Spleen (tissue), 11 donors: ENCODE data around the gene TMCC3. TPM values are rescaled to one million over a fixed set of nuclear protein-coding genes. Genes with fewer than 3 reads are reported as not detected.

Experiments used
- DNase-seq: peaks from one replicate; pipeline ENCODE4 v3.0.0-alpha.2; 2020
- H3K27ac ChIP-seq, 8 donors: fragments of 200-600 bp; sonication (generic) in 7 of 8; 1 replicate in 4 of 8; 2 replicates in 4 of 8; pipeline versions ENCODE4 v1.5.0 to v1.8.0; 2016 to 2021; ENCODE audit warnings: inconsistent platforms in 4 of 8, mild to moderate bottlenecking in 4 of 8, moderate library complexity in 1 of 8
- H3K27me3 ChIP-seq, 7 donors: fragments of 200-600 bp; sonication (generic) in 6 of 7; replicated peaks in 1 of 7; 1 replicate in 4 of 7; 2 replicates in 3 of 7; pipeline versions ENCODE4 v1.5.0 to v1.8.0; 2016 to 2021; ENCODE audit warnings: inconsistent platforms in 3 of 7, mild to moderate bottlenecking in 1 of 7
- H3K36me3 ChIP-seq, 6 donors: fragments of 200-600 bp; sonication (generic) in 5 of 6; 1 replicate in 4 of 6; 2 replicates in 2 of 6; pipeline versions ENCODE4 v1.5.0 to v1.8.0; 2016 to 2021; ENCODE audit warnings: inconsistent platforms in 2 of 6
- H3K4me1 ChIP-seq, 6 donors: fragments of 200-600 bp; sonication (generic) in 5 of 6; 1 replicate in 3 of 6; 2 replicates in 3 of 6; pipeline versions ENCODE4 v1.5.0 to v1.8.0; 2016 to 2021; ENCODE audit warnings: inconsistent platforms in 3 of 6
- H3K4me3 ChIP-seq, 8 donors: fragments of 200-600 bp; sonication (generic) in 7 of 8; 1 replicate in 4 of 8; 2 replicates in 4 of 8; pipeline versions ENCODE4 v1.5.0 to v1.8.0; 2016 to 2021; ENCODE audit warnings: inconsistent platforms in 4 of 8, mild to moderate bottlenecking in 4 of 8, moderate library complexity in 2 of 8
- H3K9me3 ChIP-seq, 8 donors: fragments of 200-600 bp; sonication (generic) in 7 of 8; 1 replicate in 4 of 8; 2 replicates in 4 of 8; pipeline versions ENCODE4 v1.5.0 to v1.8.0; 2016 to 2021; ENCODE audit warnings: inconsistent platforms in 4 of 8
- POLR2A ChIP-seq, 3 donors: fragments of 450-650 bp; IDR thresholded peaks; one replicate each; pipeline ENCODE4 v1.5.1; 2017; ENCODE audit warnings: antibody characterized with exemption in 3 of 3, mild to moderate bottlenecking in 1 of 3
- POLR2AphosphoS5 ChIP-seq, 3 donors: sonication (generic); formaldehyde crosslinking; IDR thresholded peaks; one replicate each; pipeline ENCODE4 v1.5.1; 2017; ENCODE audit warnings: antibody characterized with exemption in 3 of 3
- WGBS, 5 donors: extraction: QIAGEN DNeasy Blood & Tissue Kit in 3 of 5; methylation state at CpG; one replicate each; pipeline versions ENCODE4 v1.1.5 to v1.1.7; 2013 to 2018; 5-methylcytosine and 5-hydroxymethylcytosine counted together
- intact Hi-C: fragments of 100-400 bp; cut with DNase I; formaldehyde crosslinking; loops from one replicate; pipeline ENCODE4 v1.15.0; 2023; ENCODE audit warnings: low total_unique reads
- polyA plus RNA-seq, 3 donors: library from polyadenylated mRNA; stranded (reverse); fragments of 200-250 nt; gene quantifications; one replicate each; pipeline ENCODE4 v1.2.1, GENCODE V29; 2013
- total RNA-seq, 7 donors: library from RNA; depleted of rRNA in 3 of 7; stranded (reverse); fragments of >200 nt in 3 of 7; fragmentation: NEBNext Ultra II Directional in 4 of 7; extraction: Animal tissue kit (Norgen Biotek cat#: 25700) in 4 of 7; gene quantifications; one replicate each; pipeline versions ENCODE4 v1.1.0 to v1.2.1, GENCODE V29; 2016 to 2021
- TF ChIP-seq, protein P1 (sequence below), 11 experiments: fragments of 200-600 bp in 7 of 11; fragments of 450-650 bp in 4 of 11; sonication (generic) in 4 of 11; IDR thresholded peaks in 8 of 11; conservative IDR thresholded peaks in 3 of 11; 1 replicate in 7 of 11; 2 replicates in 4 of 11; pipeline versions ENCODE4 v1.4.0 to v1.8.0; 2016 to 2021; ENCODE audit warnings: antibody characterized with exemption in 11 of 11, inconsistent platforms in 4 of 11, mild to moderate bottlenecking in 1 of 11
- donor health status: healthy with polysubstance abuse.
- donor health status: DM: no; HTN: no; CAD: no; lungs with moderate emphysema.
- donor health status: DM: no; HTN: no; CAD: no.
- donor health status: Bipolar disorder and iron deficiency.
- donor health status: healthy.
- donor health status: DM: no; HTN: no; CAD: no.
- donor health status: DM: yes; HTN: yes; CAD: no.

Gene TMCC3
- total and polyA plus RNA-seq, 10 donors = 2.9 to 41.3 (median 27.7) TPM

DNA sequence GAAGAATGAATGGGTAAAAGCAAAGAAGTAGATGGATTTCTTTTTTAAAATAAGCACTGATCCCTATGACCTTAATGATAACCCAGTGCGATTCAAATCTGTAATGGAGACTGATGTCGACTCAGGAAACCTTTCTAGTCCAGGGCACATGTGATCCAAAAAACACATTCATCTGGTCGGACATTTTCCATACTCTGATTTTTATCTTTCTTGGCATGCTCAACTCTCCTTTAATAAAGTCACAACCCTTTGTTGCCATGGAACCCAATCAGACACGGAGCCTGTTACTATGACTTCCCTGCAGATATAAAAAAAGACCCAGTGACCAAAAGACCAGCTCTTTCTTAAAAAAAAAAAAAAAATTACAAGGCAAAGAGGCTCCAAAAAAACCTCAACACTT, 27.9 kb downstream of the TMCC3 start:
- Histone ChIP-seq H3K4me1 (peaks cover 6 to 29% (median 22%) of the 10 kb centered on the region in 6 donors), H3K4me3 (peak overlapping the region in 2 of 8 donors; percentile 22 to 50), H3K27me3 (no peaks in the 10 kb centered on the region), H3K36me3 (no peaks in the 10 kb centered on the region), H3K9me3 (peaks cover 0 to 6% (median 0%) of the 10 kb centered on the region in 8 donors), H3K27ac (peak overlapping the region in 5 of 8 donors; percentile 10 to 65 (median 50))
- 49 to 75% (median 66%) methylated on average over 4 of the region's 4 CpGs for WGBS, 5 donors
- no peak for DNase-seq
- intact Hi-C loops = no loop called here
- TF ChIP-seq, protein P1, sequence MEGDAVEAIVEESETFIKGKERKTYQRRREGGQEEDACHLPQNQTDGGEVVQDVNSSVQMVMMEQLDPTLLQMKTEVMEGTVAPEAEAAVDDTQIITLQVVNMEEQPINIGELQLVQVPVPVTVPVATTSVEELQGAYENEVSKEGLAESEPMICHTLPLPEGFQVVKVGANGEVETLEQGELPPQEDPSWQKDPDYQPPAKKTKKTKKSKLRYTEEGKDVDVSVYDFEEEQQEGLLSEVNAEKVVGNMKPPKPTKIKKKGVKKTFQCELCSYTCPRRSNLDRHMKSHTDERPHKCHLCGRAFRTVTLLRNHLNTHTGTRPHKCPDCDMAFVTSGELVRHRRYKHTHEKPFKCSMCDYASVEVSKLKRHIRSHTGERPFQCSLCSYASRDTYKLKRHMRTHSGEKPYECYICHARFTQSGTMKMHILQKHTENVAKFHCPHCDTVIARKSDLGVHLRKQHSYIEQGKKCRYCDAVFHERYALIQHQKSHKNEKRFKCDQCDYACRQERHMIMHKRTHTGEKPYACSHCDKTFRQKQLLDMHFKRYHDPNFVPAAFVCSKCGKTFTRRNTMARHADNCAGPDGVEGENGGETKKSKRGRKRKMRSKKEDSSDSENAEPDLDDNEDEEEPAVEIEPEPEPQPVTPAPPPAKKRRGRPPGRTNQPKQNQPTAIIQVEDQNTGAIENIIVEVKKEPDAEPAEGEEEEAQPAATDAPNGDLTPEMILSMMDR (IDR thresholded peaks at IDR 0.05 in 8 of 11, conservative IDR thresholded peaks at IDR 0.05 in 3 of 11) = no peak
- TF ChIP-seq POLR2AphosphoS5 (IDR thresholded peaks at IDR 0.05) (no peak), POLR2A (IDR thresholded peaks at IDR 0.05) (no peak)

DNA sequence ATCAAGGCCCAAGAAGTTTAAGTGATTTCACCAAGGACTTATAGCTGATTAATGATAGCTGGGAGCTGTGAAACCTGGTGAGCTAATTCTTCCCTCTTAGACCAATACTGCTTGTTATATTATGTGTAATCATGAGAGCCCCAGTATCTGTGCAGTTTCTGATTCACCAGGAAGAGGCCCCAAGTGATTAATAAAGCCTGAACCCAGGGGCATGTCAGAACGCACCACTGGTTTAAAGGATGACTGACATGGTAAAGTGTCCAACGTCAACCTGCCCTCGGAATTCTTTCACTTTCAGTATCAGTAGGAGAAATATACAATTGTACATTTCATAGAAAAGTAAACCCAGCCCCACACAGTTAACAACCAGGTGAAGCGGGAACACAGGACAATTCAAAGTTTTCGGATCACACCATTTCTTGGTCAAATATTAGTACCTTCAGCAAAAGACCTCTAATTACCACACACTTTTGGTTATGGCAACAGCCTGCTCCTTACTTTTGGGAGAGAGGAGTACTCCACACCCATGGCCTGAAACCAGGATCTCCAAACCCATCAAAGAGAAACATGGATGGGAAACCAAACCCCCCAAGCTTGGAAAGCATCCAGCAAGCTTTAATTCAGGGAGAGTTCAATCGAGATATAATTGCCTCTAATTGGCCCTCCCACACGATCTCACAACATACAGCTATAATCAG, 28.5 kb downstream of the TMCC3 start:
- no peaks in the 10 kb centered on the region for H3K36me3 ChIP-seq
- H3K9me3 ChIP-seq = peaks cover 0 to 6% (median 0%) of the 10 kb centered on the region in 8 donors
- intact Hi-C loops = no loop called here
- TF ChIP-seq POLR2A (IDR thresholded peaks at IDR 0.05) = no peak
- TF ChIP-seq, protein P1 (IDR thresholded peaks at IDR 0.05 in 8 of 11, conservative IDR thresholded peaks at IDR 0.05 in 3 of 11) = no peak
- WGBS, 5 donors = 38 to 48% (median 47%) methylated on average over 7 of the region's 7 CpGs
- peak overlapping the region in 5 of 8 donors; percentile 10 to 65 (median 50) for H3K27ac ChIP-seq
- peaks cover 6 to 36% (median 22%) of the 10 kb centered on the region in 6 donors for H3K4me1 ChIP-seq
- no peaks in the 10 kb centered on the region for H3K27me3 ChIP-seq
- peak overlapping the region in 2 of 8 donors; percentile 22 to 50 for H3K4me3 ChIP-seq
- DNase-seq = no peak

DNA sequence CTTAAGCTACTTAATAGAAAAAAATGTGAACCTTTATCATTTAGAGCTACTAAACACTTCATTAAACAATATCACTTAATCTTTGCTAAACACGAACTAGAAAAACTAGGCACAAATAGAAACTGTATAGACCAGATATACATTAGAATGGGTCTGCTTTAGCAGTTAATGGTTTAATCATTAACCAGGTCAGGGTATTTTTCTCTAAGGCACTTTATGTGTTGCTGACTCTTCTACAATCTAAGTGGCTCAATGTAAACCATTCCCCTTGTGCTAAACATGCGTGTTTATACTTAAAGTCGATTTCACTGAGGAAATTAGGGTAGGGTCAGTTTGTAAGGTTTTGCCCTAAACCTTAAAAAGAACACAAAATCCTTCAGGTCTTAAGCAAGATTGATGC, 29.7 kb downstream of the TMCC3 start:
- no peaks in the 10 kb centered on the region for H3K36me3 ChIP-seq
- TF ChIP-seq, protein P1 (IDR thresholded peaks at IDR 0.05 in 8 of 11, conservative IDR thresholded peaks at IDR 0.05 in 3 of 11) = no peak
- peaks cover 8 to 48% (median 31%) of the 10 kb centered on the region in 6 donors for H3K4me1 ChIP-seq
- intact Hi-C loops = no loop called here
- no peak overlapping the region for H3K27ac ChIP-seq
- WGBS, 5 donors = 82 to 96% (median 91%) methylated on average over 3 of the region's 3 CpGs
- no peak overlapping the region for H3K4me3 ChIP-seq
- DNase-seq = no peak
- peaks cover 0 to 2% (median 0%) of the 10 kb centered on the region in 8 donors for H3K9me3 ChIP-seq
- H3K27me3 ChIP-seq = no peaks in the 10 kb centered on the region

DNA sequence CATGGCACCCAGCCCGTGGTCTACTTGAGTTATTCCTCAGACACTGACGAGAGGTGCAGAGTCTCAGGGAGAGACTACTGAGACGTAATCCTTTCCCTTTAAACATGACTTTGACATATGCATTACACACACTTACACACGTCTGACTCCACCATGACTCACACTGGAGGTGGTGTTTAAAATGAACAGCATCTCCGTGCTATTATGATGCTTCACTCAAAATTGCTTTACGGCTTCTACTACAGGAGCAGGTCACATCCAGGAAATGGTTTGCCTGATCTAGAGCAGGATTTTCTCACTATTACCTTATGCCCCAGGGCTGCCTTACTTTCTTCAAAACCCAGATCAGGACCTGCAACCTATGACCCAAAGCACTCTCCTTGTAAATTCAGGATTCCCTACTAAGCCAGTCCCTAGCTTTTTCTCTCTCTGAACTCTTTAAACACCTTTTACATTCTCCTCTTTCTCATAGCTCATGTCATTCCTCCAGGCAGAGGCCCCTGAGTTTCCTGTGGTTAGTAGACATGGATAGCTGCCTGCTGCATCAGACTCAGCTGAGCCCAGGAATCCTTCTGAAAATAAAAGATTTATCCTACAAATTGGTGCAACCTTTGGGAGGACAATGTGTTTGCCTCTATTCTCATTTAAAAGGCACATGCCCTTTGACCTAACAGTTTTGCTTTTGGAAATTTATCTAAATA, 31.2 kb downstream of the TMCC3 start:
- Histone ChIP-seq H3K4me3 (no peak overlapping the region), H3K27me3 (no peaks in the 10 kb centered on the region), H3K27ac (no peak overlapping the region), H3K9me3 (no peaks in the 10 kb centered on the region), H3K36me3 (no peaks in the 10 kb centered on the region), H3K4me1 (peaks cover 15 to 61% (median 36%) of the 10 kb centered on the region in 6 donors)
- no peak for DNase-seq
- TF ChIP-seq, protein P1 (IDR thresholded peaks at IDR 0.05 in 8 of 11, conservative IDR thresholded peaks at IDR 0.05 in 3 of 11) = no peak
- TF ChIP-seq POLR2A (IDR thresholded peaks at IDR 0.05) (no peak), POLR2AphosphoS5 (IDR thresholded peaks at IDR 0.05) (no peak)
- intact Hi-C loops = no loop called here
- WGBS, 5 donors = 78 to 92% (median 89%) methylated on average over 6 of the region's 6 CpGs
